ENCODE data around the gene SCAMP2. TPM values are rescaled to one million over a fixed set of nuclear protein-coding genes. Genes with fewer than 3 reads are reported as not detected.
A peak's percentile ranks its signal among the peaks of the same experiment; 100 is the strongest.

Gene SCAMP2
- total RNA-seq, 2 experiments from 2014 or later, result 56.1 to 56.9 TPM

- ChIA-PET CTCF (interaction anchor here (1.0 to 2.0 kb wide), 4 partner anchors 11 to 80 kb away, joined by 3 to 7 read pairs (median 4); no protein-coding TSS in a partner anchor), POLR2A (interaction anchor here (1.0 to 2.0 kb wide), 6 partner anchors 10 to 70 kb away, joined by 3 to 6 read pairs (median 4); partner anchors contain the start of genes COX5A and ULK3)
- intact Hi-C loops (cut with DNase I, micrococcal nuclease), result no loop called here
- Mint-ChIP-seq H3K27ac (peak overlapping the region; percentile 72), H3K9me3 (no peaks in the 10 kb centered on the region), H3K4me3 (peak overlapping the region; percentile 81), H3K27me3 (no peaks in the 10 kb centered on the region), H3K4me1 (ENCODE audit: low read depth) (peaks cover 77% of the 10 kb centered on the region), H3K36me3 (ENCODE audit: low read depth) (peaks cover 48% of the 10 kb centered on the region)
- no peak for ATAC-seq (ENCODE audit: poor library complexity)
- no peak for DNase-seq
- Histone ChIP-seq H3K9me3 (ENCODE audit: control insufficient read depth in 1 of 2, insufficient read depth in 1 of 2, low read length in 2 of 2) (no peaks in the 10 kb centered on the region), H3K27me3 (ENCODE audit: control insufficient read depth in 1 of 2, insufficient read depth in 2 of 2, low read length in 2 of 2) (no peaks in the 10 kb centered on the region), H3K4me1 (ENCODE audit: insufficient read depth, low read length) (peaks cover 90% of the 10 kb centered on the region), H3K4me3 (ENCODE audit: low read length) (peak overlapping the region; percentile 0), H3K27ac (ENCODE audit: low read depth in 1 of 2, low read length in 2 of 2) (peak overlapping the region in 1 of 2 donors; percentile 12), H3K36me3 (ENCODE audit: insufficient read depth, low read length) (peaks cover 18% of the 10 kb centered on the region)
- TF ChIP-seq CTCF (IDR thresholded peaks at IDR 0.05), result no peak
Measured at GRCh38 chr15:74867466-74868038, 5.6 kb downstream of the SCAMP2 start.

- Histone ChIP-seq H3K27me3 (ENCODE audit: control insufficient read depth in 1 of 2, insufficient read depth in 2 of 2, low read length in 2 of 2) (no peaks in the 10 kb centered on the region), H3K4me1 (ENCODE audit: insufficient read depth, low read length) (peaks cover 77% of the 10 kb centered on the region), H3K4me3 (ENCODE audit: low read length) (no peak overlapping the region), H3K9me3 (ENCODE audit: control insufficient read depth in 1 of 2, insufficient read depth in 1 of 2, low read length in 2 of 2) (no peaks in the 10 kb centered on the region), H3K36me3 (ENCODE audit: insufficient read depth, low read length) (peaks cover 18% of the 10 kb centered on the region), H3K27ac (ENCODE audit: low read depth in 1 of 2, low read length in 2 of 2) (no peak overlapping the region)
- H3K4me3 Mint-ChIP-seq, result no peak overlapping the region
- ChIA-PET CTCF (no interaction called here), POLR2A (no interaction called here)
- H3K36me3 Mint-ChIP-seq (ENCODE audit: low read depth), result peaks cover 45% of the 10 kb centered on the region
- no peak for ATAC-seq (ENCODE audit: poor library complexity)
- no peaks in the 10 kb centered on the region for H3K27me3 Mint-ChIP-seq
- DNase-seq, result no peak
- no peak for TF ChIP-seq CTCF (IDR thresholded peaks at IDR 0.05)
- no peaks in the 10 kb centered on the region for H3K9me3 Mint-ChIP-seq
- intact Hi-C loops (cut with DNase I, micrococcal nuclease), result no loop called here
- H3K4me1 Mint-ChIP-seq (ENCODE audit: low read depth), result peaks cover 71% of the 10 kb centered on the region
- H3K27ac Mint-ChIP-seq, result peak overlapping the region; percentile 79
Measured at GRCh38 chr15:74866090-74866489, 7.1 kb downstream of the SCAMP2 start.

GRCh38 chr15:74865316-74865715 is 7.8 kb downstream of the SCAMP2 start:
- Mint-ChIP-seq H3K27me3 (no peaks in the 10 kb centered on the region), H3K36me3 (ENCODE audit: low read depth) (peaks cover 45% of the 10 kb centered on the region), H3K9me3 (no peaks in the 10 kb centered on the region), H3K4me3 (peak overlapping the region; percentile 48), H3K27ac (peak overlapping the region; percentile 79), H3K4me1 (ENCODE audit: low read depth) (peaks cover 63% of the 10 kb centered on the region)
- Histone ChIP-seq H3K27me3 (ENCODE audit: control insufficient read depth in 1 of 2, insufficient read depth in 2 of 2, low read length in 2 of 2) (no peaks in the 10 kb centered on the region), H3K9me3 (ENCODE audit: control insufficient read depth in 1 of 2, insufficient read depth in 1 of 2, low read length in 2 of 2) (no peaks in the 10 kb centered on the region), H3K36me3 (ENCODE audit: insufficient read depth, low read length) (peaks cover 18% of the 10 kb centered on the region), H3K27ac (ENCODE audit: low read depth in 1 of 2, low read length in 2 of 2) (no peak overlapping the region), H3K4me1 (ENCODE audit: insufficient read depth, low read length) (peaks cover 75% of the 10 kb centered on the region), H3K4me3 (ENCODE audit: low read length) (no peak overlapping the region)
- DNase-seq (no peak), ATAC-seq (ENCODE audit: poor library complexity) (no peak)
- intact Hi-C loops (cut with DNase I, micrococcal nuclease), result no loop called here
- ChIA-PET POLR2A (no interaction called here), CTCF (interaction anchor here (0.7 kb wide), 1 partner anchor 41 kb away, joined by 3 read pairs; the partner anchor contains the start of gene FAM219B)
- TF ChIP-seq CTCF (IDR thresholded peaks at IDR 0.05), result no peak
